ENCODE data around the gene SCEL.
A peak's percentile ranks its signal among the peaks of the same experiment; 100 is the strongest.
"Not testable (repeated sequence)": the region's sequence is repeated elsewhere in the genome, so short reads cannot be mapped to it uniquely, and the experiment has no call there.

Gene SCEL

GRCh38 chr13:77563111-77563510 lies 27.6 kb downstream of the SCEL start:
- DNase-seq: peak; percentile 6

GRCh38 chr13:77565635-77566034 lies 30.1 kb downstream of the SCEL start:
- DNase-seq: no peak

- no peak for DNase-seq
These were observed 36.5 kb downstream of the SCEL start for GRCh38 chr13:77571956-77572355.

GRCh38 chr13:77574096-77574495 lies 38.6 kb downstream of the SCEL start:
- no peak for DNase-seq

GRCh38 chr13:77579959-77580358 lies 44.5 kb downstream of the SCEL start:
- no peak for DNase-seq

GRCh38 chr13:77580748-77581147 lies 45.2 kb downstream of the SCEL start:
- DNase-seq: no peak

- DNase-seq: no peak
These were observed 48.1 kb downstream of the SCEL start for GRCh38 chr13:77583581-77583980.

GRCh38 chr13:77584106-77584505 lies 48.6 kb downstream of the SCEL start:
- no peak for DNase-seq

GRCh38 chr13:77595166-77595810 lies 59.8 kb downstream of the SCEL start:
- no peak for DNase-seq

GRCh38 chr13:77596777-77597176 lies 61.3 kb downstream of the SCEL start:
- no peak for DNase-seq

- DNase-seq: no peak
These were observed 63.8 kb downstream of the SCEL start for GRCh38 chr13:77599351-77599750.

GRCh38 chr13:77600701-77601100 lies 65.2 kb downstream of the SCEL start:
- no peak for DNase-seq

- DNase-seq: no peak
These were observed 75.6 kb downstream of the SCEL start for GRCh38 chr13:77611068-77611467.

- DNase-seq: no peak
These were observed 80.5 kb downstream of the SCEL start for GRCh38 chr13:77616027-77616426.

- no peak for DNase-seq
These were observed 84.1 kb downstream of the SCEL start for GRCh38 chr13:77619655-77620054.

GRCh38 chr13:77620138-77620537 lies 84.6 kb downstream of the SCEL start:
- no peak for DNase-seq

GRCh38 chr13:77623806-77624205 lies 88.3 kb downstream of the SCEL start:
- no peak for DNase-seq

GRCh38 chr13:77628170-77628569 lies 92.7 kb downstream of the SCEL start:
- no peak for DNase-seq

- DNase-seq: no peak
These were observed 102.1 kb downstream of the SCEL start for GRCh38 chr13:77637588-77637987.

GRCh38 chr13:77650409-77650808 lies 114.9 kb downstream of the SCEL start:
- no peak for DNase-seq

- DNase-seq: no peak
These were observed 117.8 kb downstream of the SCEL start for GRCh38 chr13:77653301-77653700.

- not testable (repeated sequence) for DNase-seq
These were observed 124.5 kb downstream of the SCEL start for GRCh38 chr13:77660016-77660415.

GRCh38 chr13:77660841-77661250 lies 125.3 kb downstream of the SCEL start:
- no peak for DNase-seq

- DNase-seq: not testable (repeated sequence)
These were observed 126.8 kb downstream of the SCEL start for GRCh38 chr13:77662301-77662700.

GRCh38 chr13:77662831-77663230 lies 127.3 kb downstream of the SCEL start:
- not testable (repeated sequence) for DNase-seq
